Measurements from ENCODE around the gene GTSE1.

The GTSE1 gene

DNA sequence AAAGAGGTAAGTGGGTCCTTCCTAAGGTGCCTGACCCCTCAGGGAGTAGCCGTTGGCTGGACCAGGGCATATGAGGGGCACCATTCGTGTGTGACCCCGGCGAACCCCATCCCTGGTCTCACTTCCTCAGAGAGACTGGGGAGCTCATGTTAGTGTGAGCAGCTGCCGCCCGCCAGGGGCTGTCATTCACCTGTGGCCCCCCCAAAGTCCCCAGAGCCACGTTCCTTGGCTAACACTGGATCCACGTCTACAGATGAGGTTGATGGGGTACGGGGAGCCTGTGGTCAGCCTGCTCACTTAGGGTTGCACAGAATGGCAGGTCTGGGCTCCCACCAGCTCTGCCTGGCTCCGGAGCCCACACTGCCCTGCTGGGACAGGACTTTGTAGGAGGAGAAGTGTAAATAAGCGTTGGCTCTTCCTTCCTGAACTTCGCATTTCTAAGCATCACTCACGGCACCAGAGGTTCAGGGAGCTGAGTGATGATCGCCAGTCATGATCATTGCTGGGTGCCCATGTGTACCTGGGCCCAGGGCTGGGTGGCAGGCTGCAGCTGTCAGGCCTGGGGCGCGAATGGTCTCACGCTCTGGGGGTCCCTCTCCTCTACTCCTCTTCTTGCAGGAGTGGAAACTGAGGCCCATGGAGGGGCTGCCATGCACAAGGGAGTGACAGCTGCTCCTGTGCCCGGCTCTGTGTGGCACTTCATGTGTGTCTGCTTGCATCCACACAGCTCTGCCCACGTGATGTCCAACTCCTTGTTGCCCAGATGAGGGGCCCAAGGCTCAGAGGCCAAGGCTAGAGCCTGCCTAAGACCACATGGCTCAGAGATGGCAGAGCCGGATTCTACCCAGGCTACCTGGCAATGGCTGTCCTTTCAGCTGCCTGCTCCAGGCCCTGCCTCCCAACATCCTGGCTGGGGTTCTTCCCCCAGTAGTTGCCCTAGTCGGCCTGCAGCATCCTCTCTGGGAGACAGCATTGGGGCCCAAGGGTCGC is 17.7 kb upstream of the GTSE1 start:
- Histone ChIP-seq H3K27ac (ENCODE audit: low read depth, low read length) (no peak overlapping the region), H3K4me3 (ENCODE audit: low read depth in 1 of 2, low read length in 2 of 2) (no peak overlapping the region), H3K27me3 (ENCODE audit: control insufficient read depth in 1 of 2, insufficient read depth in 2 of 2, low read length in 2 of 2) (no peaks in the 10 kb centered on the region), H3K9me3 (ENCODE audit: low read length) (no peaks in the 10 kb centered on the region), H3K9ac (ENCODE audit: low read length) (no peak overlapping the region), H3K4me1 (ENCODE audit: insufficient read depth, low read length) (no peaks in the 10 kb centered on the region), H3K36me3 (ENCODE audit: insufficient read depth, low read length) (peaks cover 68% of the 10 kb centered on the region)

DNA sequence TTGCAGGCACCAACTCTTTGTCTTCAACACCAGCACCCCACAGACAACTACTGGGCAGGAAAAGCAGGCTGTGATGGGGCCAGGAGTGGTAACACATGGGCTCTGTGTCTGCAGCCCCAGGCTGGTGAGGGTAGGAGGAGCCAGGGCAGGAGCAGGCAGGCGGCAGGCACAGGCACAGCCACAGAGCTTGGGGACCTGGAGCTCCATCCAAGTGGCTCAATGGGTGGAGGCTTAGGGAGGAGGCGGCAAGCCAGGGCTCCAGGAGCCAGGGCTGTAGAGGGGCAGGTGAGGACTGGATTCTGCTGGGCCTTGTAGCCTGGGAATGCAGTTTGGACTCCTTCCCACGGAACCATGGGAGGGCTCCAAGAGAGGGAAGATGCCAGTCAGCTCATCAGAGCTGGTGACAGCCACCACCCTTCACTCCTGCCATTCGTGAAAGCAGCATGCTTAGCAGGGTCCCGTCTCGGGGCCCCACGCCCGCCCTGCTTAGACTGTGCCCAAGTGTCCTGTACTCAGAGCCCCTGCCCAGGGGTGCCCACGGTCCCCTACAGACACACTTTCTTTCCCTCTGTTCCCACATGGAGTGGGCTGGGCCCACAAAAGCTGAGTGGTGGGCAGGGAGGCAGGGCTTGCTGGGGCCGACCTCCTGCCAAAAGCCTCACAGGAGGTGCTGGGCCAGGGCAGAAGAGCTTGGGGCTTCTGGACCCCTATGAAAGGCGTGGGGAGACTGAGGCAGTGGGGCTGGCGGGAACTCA is 16.4 kb upstream of the GTSE1 start:
- H3K27ac ChIP-seq (ENCODE audit: low read depth, low read length): no peak overlapping the region

DNA sequence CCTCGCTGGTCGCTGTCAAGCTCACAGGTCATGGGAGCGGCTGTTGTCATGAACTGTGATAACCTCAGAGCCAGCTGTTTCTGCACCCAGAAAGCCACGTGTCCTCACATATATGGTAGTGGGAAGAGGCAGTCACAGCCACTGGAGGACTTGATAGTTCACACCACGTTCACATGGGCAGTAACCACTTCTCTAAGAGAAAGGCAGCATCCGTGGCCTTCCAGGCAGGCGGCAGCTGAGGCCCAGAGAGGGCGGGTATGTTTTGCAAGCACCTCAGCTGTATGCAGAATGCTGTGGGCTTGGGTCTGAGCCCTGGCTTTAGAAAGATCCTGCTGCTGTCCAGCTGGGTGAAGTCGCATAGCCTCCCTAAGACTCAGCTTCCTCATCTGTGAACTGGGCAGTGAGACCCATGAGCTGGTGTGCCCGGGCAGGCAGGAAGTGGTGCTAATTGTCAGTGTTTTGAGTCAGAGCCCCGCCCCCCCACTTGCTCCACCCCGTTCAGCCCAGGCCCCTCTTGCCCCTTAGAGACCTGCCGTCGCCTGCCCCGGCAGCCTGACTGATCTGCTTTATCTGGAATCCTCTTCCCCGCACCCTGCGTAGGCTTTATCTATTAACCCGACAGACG is 15.6 kb upstream of the GTSE1 start:
- no peak overlapping the region for H3K4me3 ChIP-seq (ENCODE audit: low read depth in 1 of 2, low read length in 2 of 2)
- no peaks in the 10 kb centered on the region for H3K4me1 ChIP-seq (ENCODE audit: insufficient read depth, low read length)
- H3K9me3 ChIP-seq (ENCODE audit: low read length): no peaks in the 10 kb centered on the region
- H3K27me3 ChIP-seq (ENCODE audit: control insufficient read depth in 1 of 2, insufficient read depth in 2 of 2, low read length in 2 of 2): no peaks in the 10 kb centered on the region
- peaks cover 67% of the 10 kb centered on the region for H3K36me3 ChIP-seq (ENCODE audit: insufficient read depth, low read length)
- no peak overlapping the region for H3K27ac ChIP-seq (ENCODE audit: low read depth, low read length)
- no peak overlapping the region for H3K9ac ChIP-seq (ENCODE audit: low read length)

More for the DNA sequence above, 16.4 kb upstream of the GTSE1 start:
- Histone ChIP-seq H3K9ac (ENCODE audit: low read length) (no peak overlapping the region), H3K36me3 (ENCODE audit: insufficient read depth, low read length) (peaks cover 74% of the 10 kb centered on the region), H3K27me3 (ENCODE audit: control insufficient read depth in 1 of 2, insufficient read depth in 2 of 2, low read length in 2 of 2) (no peaks in the 10 kb centered on the region), H3K9me3 (ENCODE audit: low read length) (no peaks in the 10 kb centered on the region), H3K4me1 (ENCODE audit: insufficient read depth, low read length) (no peaks in the 10 kb centered on the region), H3K4me3 (ENCODE audit: low read depth in 1 of 2, low read length in 2 of 2) (no peak overlapping the region)

DNA sequence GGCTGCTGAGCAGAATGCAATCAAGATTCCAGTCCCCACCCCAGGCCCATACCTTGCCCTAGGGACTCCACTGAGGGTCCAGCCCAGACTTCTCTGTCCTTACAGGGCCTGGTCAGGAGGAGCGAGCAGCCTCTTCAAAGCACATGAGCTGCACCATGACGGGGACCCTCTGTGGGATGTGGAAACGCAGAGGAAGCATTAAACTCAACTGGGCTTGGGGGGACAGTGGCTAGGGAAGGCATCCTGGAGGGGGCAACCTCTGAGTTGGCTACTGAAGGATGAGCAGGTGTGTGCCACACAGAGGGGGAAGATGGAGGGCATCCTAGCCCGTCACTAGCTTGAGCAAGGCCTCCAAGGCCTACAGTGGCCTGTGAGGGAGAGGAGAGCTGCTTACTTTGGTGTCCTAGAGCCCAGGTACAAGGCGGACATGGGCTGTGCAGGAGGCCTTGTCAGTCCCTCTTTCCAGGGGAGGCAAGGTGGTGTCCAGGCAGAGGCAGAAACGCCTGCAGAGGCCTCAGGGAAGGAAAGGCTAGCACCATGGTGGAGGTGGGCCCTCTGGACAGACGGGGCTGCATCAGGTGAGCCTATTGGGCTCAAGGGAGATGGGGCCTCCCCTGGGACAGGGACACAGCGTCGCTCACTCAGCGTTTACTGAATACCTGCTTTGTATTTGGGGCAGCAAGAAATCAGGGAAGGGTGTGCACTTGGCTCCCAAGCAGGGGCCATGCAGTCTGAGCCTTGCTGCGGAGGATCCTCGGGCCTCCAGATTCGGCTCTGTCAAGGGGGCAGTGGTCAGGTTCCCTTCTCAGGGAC is 14.6 kb upstream of the GTSE1 start:
- no peaks in the 10 kb centered on the region for H3K4me1 ChIP-seq (ENCODE audit: insufficient read depth, low read length)
- no peak overlapping the region for H3K4me3 ChIP-seq (ENCODE audit: low read depth in 1 of 2, low read length in 2 of 2)
- H3K27ac ChIP-seq (ENCODE audit: low read depth, low read length): no peak overlapping the region
- no peaks in the 10 kb centered on the region for H3K9me3 ChIP-seq (ENCODE audit: low read length)
- no peaks in the 10 kb centered on the region for H3K27me3 ChIP-seq (ENCODE audit: control insufficient read depth in 1 of 2, insufficient read depth in 2 of 2, low read length in 2 of 2)
- H3K36me3 ChIP-seq (ENCODE audit: insufficient read depth, low read length): peaks cover 71% of the 10 kb centered on the region
- no peak overlapping the region for H3K9ac ChIP-seq (ENCODE audit: low read length)

DNA sequence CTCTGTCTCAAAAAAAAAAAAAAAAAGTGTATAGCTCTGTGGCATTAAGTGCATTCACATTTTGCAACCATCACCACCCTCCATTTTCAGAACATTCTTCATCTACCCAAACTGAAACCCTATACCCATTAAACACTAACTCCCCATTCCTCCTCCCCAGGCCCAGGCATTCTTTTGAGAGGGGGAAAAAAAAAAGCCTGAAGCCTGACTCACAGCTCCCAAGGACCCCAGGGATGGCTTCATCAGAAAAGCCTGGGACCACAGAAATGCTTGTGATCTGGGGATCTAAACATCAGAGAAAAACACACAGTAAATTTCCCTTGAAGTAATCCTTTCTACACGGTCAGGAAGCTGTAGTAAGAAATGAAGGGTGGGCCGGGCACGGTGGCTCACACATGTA is 10.7 kb upstream of the GTSE1 start:
- H3K27me3 ChIP-seq (ENCODE audit: control insufficient read depth in 1 of 2, insufficient read depth in 2 of 2, low read length in 2 of 2): no peaks in the 10 kb centered on the region
- H3K36me3 ChIP-seq (ENCODE audit: insufficient read depth, low read length): peaks cover 47% of the 10 kb centered on the region
- H3K27ac ChIP-seq (ENCODE audit: low read depth, low read length): no peak overlapping the region
- H3K4me3 ChIP-seq (ENCODE audit: low read depth in 1 of 2, low read length in 2 of 2): no peak overlapping the region
- no peaks in the 10 kb centered on the region for H3K9me3 ChIP-seq (ENCODE audit: low read length)
- H3K4me1 ChIP-seq (ENCODE audit: insufficient read depth, low read length): no peaks in the 10 kb centered on the region
- H3K9ac ChIP-seq (ENCODE audit: low read length): no peak overlapping the region

DNA sequence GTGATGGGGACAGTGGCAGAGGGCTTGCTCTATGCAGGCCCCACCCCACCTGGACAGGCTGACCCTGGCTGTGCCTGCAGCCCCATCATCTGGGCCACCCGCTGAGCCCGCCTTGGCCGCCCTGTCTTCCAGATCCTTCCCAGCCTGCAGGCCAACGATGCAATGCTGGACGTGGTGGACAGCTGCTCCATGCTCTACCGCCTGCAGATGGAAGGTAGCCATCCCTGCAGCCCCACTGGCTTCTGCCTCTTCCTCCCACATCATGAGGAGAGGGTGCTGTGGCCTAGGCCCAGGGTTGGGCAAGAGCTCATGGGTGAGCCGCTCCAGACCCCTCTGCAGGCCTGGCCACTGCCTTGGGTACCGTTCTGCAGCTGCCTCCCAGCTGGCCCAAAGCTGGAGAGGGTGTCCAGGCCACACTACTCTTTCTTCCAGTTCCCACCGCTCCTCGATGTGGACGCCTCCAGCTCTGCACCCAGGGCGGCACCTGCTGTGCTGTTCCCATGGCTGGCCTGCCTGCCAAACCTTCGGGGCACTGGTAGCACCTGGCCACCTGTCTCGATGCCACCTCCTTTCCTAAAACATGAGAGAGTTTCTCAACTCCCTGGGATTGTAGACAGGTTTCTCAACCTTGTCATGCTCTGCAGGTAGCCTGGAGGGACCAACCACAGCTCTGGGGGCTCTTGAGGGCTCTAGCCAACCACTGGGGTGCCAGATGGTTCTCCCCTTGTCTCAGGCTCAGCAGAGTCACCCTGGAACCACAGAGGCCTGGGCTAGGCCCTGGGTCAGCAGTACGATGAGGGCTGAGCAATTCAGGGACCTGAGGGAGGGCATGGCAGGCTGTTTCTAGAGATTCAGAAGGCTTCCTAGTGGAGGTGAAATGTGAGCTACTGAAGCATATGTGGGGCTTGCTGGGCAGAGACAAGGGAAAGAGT is 9.5 kb upstream of the GTSE1 start:
- no peaks in the 10 kb centered on the region for H3K27me3 ChIP-seq (ENCODE audit: control insufficient read depth in 1 of 2, insufficient read depth in 2 of 2, low read length in 2 of 2)
- H3K27ac ChIP-seq (ENCODE audit: low read depth, low read length): no peak overlapping the region
- H3K4me1 ChIP-seq (ENCODE audit: insufficient read depth, low read length): no peaks in the 10 kb centered on the region
- no peaks in the 10 kb centered on the region for H3K9me3 ChIP-seq (ENCODE audit: low read length)
- H3K4me3 ChIP-seq (ENCODE audit: low read depth in 1 of 2, low read length in 2 of 2): no peak overlapping the region
- H3K36me3 ChIP-seq (ENCODE audit: insufficient read depth, low read length): peaks cover 39% of the 10 kb centered on the region
- no peak overlapping the region for H3K9ac ChIP-seq (ENCODE audit: low read length)

DNA sequence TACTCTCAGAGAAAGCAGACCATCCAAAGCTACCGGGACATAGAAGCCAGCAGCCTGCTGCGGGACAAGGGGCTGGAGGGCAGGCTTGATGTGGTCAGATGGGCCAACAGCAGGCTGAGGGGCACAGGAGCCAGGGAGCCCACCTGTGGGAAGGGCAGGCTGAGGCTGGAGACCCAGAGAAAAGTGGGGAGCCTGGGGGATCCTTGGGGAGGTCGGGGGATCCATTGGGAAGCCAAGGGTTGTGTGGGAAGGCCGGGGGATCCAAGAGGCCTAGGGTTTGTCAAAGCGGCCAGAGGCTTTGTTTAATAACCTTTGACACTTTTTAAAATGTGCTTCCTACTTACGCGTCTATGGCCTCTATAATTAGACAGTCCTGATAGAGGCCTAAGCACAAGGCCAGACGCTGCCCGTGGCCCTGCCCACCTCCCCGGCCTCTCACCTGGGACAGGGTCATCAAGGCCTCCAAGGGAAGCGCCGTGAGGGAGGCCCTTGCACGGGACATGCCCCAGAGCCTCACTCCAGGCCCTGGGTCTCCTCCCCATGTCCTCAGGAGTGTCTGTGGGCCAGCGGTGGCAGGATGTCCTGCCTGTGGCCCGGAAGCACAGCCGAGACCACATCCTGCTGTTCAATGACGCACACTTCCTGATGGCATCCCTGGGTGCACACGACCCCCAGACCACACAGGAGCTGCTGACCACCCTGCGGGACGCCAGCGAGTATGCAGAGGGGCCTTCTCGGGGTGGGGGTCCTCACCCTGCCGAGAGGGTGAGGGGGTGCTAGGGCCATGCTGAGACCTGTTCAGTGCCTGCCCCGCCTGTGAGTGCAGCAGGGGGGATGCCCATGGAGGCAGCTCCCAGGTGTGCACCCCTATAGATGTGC is 8.6 kb upstream of the GTSE1 start:
- no peak overlapping the region for H3K4me3 ChIP-seq (ENCODE audit: low read depth in 1 of 2, low read length in 2 of 2)

DNA sequence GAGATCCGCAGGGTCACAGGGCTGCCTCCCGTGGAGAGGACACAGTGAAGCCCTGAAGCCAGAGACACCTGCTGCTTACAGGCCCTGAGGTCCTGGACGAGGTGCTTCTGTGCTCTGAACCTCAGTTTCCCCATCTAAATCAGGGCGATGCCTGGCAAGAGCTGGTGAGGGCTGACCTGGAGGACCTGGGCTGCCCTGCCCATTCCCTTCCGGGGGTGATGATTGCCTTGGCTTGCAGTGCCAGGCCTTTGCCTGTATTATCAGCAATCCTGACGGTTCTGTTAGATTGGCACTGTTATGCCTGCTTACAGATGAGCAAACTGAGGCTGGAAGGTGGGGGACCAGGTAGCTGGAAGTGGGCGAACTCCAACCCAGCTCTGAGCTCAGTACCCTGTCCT is 7.8 kb upstream of the GTSE1 start:
- Histone ChIP-seq H3K4me1 (ENCODE audit: insufficient read depth, low read length) (no peaks in the 10 kb centered on the region), H3K9ac (ENCODE audit: low read length) (no peak overlapping the region), H3K4me3 (ENCODE audit: low read depth in 1 of 2, low read length in 2 of 2) (no peak overlapping the region), H3K36me3 (ENCODE audit: insufficient read depth, low read length) (peaks cover 46% of the 10 kb centered on the region), H3K27me3 (ENCODE audit: control insufficient read depth in 1 of 2, insufficient read depth in 2 of 2, low read length in 2 of 2) (no peaks in the 10 kb centered on the region), H3K27ac (ENCODE audit: low read depth, low read length) (no peak overlapping the region), H3K9me3 (ENCODE audit: low read length) (no peaks in the 10 kb centered on the region)

More for the DNA sequence above, 8.6 kb upstream of the GTSE1 start:
- peaks cover 40% of the 10 kb centered on the region for H3K36me3 ChIP-seq (ENCODE audit: insufficient read depth, low read length)
- no peak overlapping the region for H3K9ac ChIP-seq (ENCODE audit: low read length)
- no peak overlapping the region for H3K27ac ChIP-seq (ENCODE audit: low read depth, low read length)
- H3K27me3 ChIP-seq (ENCODE audit: control insufficient read depth in 1 of 2, insufficient read depth in 2 of 2, low read length in 2 of 2): no peaks in the 10 kb centered on the region
- no peaks in the 10 kb centered on the region for H3K9me3 ChIP-seq (ENCODE audit: low read length)
- no peaks in the 10 kb centered on the region for H3K4me1 ChIP-seq (ENCODE audit: insufficient read depth, low read length)

DNA sequence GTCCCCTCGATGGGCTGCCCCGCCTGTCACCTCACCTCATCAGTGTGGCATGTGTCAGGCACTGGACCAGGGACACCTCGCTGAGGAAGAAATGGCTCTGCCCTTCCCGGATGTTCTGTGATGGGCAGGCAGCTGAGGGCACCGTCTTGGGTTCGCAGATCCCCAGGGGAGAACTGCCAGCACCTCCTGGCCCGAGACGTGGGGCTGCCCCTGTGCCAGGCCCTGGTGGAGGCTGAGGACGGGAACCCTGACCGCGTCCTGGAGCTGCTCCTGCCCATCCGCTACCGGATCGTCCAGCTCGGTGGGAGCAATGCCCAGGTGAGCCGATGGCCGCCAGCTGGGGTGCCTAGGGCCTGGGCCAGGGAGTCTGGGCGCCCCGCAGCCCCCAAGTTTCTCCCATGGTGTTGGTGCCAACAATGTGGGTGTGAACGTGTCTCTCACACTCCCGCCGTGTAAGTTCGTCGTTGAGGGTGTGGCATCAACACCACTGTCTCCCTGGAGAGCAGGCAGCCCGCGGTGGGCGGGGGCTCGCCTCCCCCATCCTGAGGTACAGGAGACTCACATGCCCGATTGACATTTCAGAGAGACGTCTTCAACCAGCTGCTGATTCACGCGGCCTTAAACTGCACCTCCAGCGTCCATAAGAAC is 7.3 kb upstream of the GTSE1 start:
- Histone ChIP-seq H3K27ac (ENCODE audit: low read depth, low read length) (no peak overlapping the region), H3K4me3 (ENCODE audit: low read depth in 1 of 2, low read length in 2 of 2) (no peak overlapping the region), H3K9ac (ENCODE audit: low read length) (no peak overlapping the region), H3K4me1 (ENCODE audit: insufficient read depth, low read length) (no peaks in the 10 kb centered on the region), H3K36me3 (ENCODE audit: insufficient read depth, low read length) (peaks cover 41% of the 10 kb centered on the region), H3K27me3 (ENCODE audit: control insufficient read depth in 1 of 2, insufficient read depth in 2 of 2, low read length in 2 of 2) (no peaks in the 10 kb centered on the region), H3K9me3 (ENCODE audit: low read length) (no peaks in the 10 kb centered on the region)

Measured in muscle layer of colon (tissue), 2 donors.